Endothelial cell of umbilical vein (primary cell): ENCODE results near the gene THSD4. TPM values are rescaled to one million over a fixed set of nuclear protein-coding genes. Genes with fewer than 3 reads are reported as not detected.
A peak's percentile ranks its signal among the peaks of the same experiment; 100 is the strongest.

Source experiments
- BruUV-seq: library from RNA; stranded (reverse); fragments of 400-500 nt; replicated peaks from 2 replicates; lab custom pipeline; 2021; lab: Mats Ljungman, UMichigan
- CTCF ChIA-PET: fragments of 300-600, 350-600 bp; sonication (Branson Sonifier 250); formaldehyde crosslinking; loops from one replicate; lab custom pipeline; 2021; ENCODE audit warnings: antibody characterized with exemption, inconsistent platforms; lab: Charles Lee
- POLR2A ChIA-PET: fragments of 300-600, 350-600 bp; sonication (Branson Sonifier 250); formaldehyde crosslinking; loops from one replicate; lab custom pipeline; 2021; ENCODE audit warnings: antibody characterized with exemption, inconsistent platforms; lab: Charles Lee
- DNase-seq: peaks from one replicate; pipeline ENCODE4 v3.0.0-alpha.2; 2011; ENCODE audit warnings: low read depth, low spot score
- FAIRE-seq: peaks from 2 replicates; lab custom pipeline; 2011; peaks lifted over from hg19 to GRCh38; lab: Jason Lieb, UNC
- H2AFZ ChIP-seq: 2 replicates; pipeline ENCODE4 v1.6.0; 2012; ENCODE audit warnings: low read depth, low read length, control low read depth, inconsistent platforms
- H3K27ac ChIP-seq: 2 replicates; pipeline ENCODE4 v1.5.1; 2011; ENCODE audit warnings: low read depth, mild to moderate bottlenecking, control low read depth, low read length, moderate library complexity; ENCODE audit not compliant: insufficient read depth
- H3K27me3 ChIP-seq, 2 experiments: 2 replicates each; pipeline versions ENCODE4 v1.6.0 to v1.6.1; 2011; ENCODE audit warnings: low read length in 2 of 2, mixed read lengths in 1 of 2; ENCODE audit not compliant: control insufficient read depth in 2 of 2, insufficient read depth in 2 of 2
- H3K36me3 ChIP-seq, 2 experiments: 2 replicates in 1 of 2; 3 replicates in 1 of 2; pipeline ENCODE4 v1.5.1; 2011; ENCODE audit warnings: low read length in 2 of 2, mild to moderate bottlenecking in 1 of 2, moderate library complexity in 1 of 2; ENCODE audit not compliant: control insufficient read depth in 2 of 2, insufficient read depth in 2 of 2; ENCODE audit errors: extremely low read depth in 1 of 2
- H3K4me1 ChIP-seq: 3 replicates; pipeline ENCODE4 v1.5.1; 2011; ENCODE audit warnings: mild to moderate bottlenecking, low read length; ENCODE audit not compliant: control insufficient read depth, insufficient read depth; ENCODE audit errors: extremely low read depth
- H3K4me2 ChIP-seq: 2 replicates; pipeline ENCODE4 v1.6.1; 2011; ENCODE audit warnings: low read length, control low read depth, mixed read lengths; ENCODE audit not compliant: insufficient read depth
- H3K4me3 ChIP-seq, 3 experiments: fragments of 200-600 bp in 1 of 3; sonication (generic), shearing (Covaris generic) in 1 of 3; replicated peaks in 1 of 3; 2 replicates each; pipeline ENCODE4 v1.5.1; 2011 to 2016; ENCODE audit warnings: control low read depth in 3 of 3, low read length in 3 of 3, mild to moderate bottlenecking in 2 of 3, inconsistent platforms in 1 of 3, low read depth in 1 of 3, moderate library complexity in 1 of 3; ENCODE audit not compliant: insufficient read depth in 1 of 3
- H3K79me2 ChIP-seq: 2 replicates; pipeline ENCODE4 v1.6.0; 2012; ENCODE audit warnings: low read length, inconsistent platforms; ENCODE audit not compliant: control insufficient read depth, insufficient read depth
- H3K9ac ChIP-seq: replicated peaks from 2 replicates; pipeline ENCODE3; 2011; ENCODE audit warnings: low read length, control low read depth; ENCODE audit not compliant: insufficient read depth; ENCODE audit errors: extremely low read depth
- H3K9me1 ChIP-seq: replicated peaks from 3 replicates; pipeline ENCODE4 v1.6.0; 2011; ENCODE audit warnings: mild to moderate bottlenecking, low read length; ENCODE audit not compliant: control insufficient read depth, insufficient read depth; ENCODE audit errors: extremely low read depth
- H3K9me3 ChIP-seq: replicated peaks from 2 replicates; pipeline ENCODE4 v1.5.1; 2012; ENCODE audit warnings: low read length, inconsistent platforms; ENCODE audit not compliant: control insufficient read depth, insufficient read depth
- H4K20me1 ChIP-seq: replicated peaks from 2 replicates; pipeline ENCODE3; 2011; ENCODE audit warnings: mild to moderate bottlenecking, low read length; ENCODE audit not compliant: control insufficient read depth, insufficient read depth; ENCODE audit errors: extremely low read depth
- EZH2 ChIP-seq: IDR thresholded peaks from 2 replicates; pipeline ENCODE4 v1.6.1; 2012; ENCODE audit warnings: borderline replicate concordance, low read depth, mild to moderate bottlenecking, moderate library complexity, low read length, inconsistent platforms; ENCODE audit not compliant: severe bottlenecking
- FOS ChIP-seq: IDR thresholded peaks from 2 replicates; pipeline ENCODE4 v1.6.1; 2011; ENCODE audit warnings: mild to moderate bottlenecking, low read length, moderate library complexity, borderline replicate concordance; ENCODE audit not compliant: insufficient read depth
- GATA2 ChIP-seq: IDR thresholded peaks from 2 replicates; pipeline ENCODE4 v1.7.0; 2011; ENCODE audit warnings: low read depth, mild to moderate bottlenecking, moderate library complexity, mixed read lengths, low read length; ENCODE audit not compliant: insufficient read length, insufficient read depth
- JUN ChIP-seq: IDR thresholded peaks from 2 replicates; pipeline ENCODE4 v1.6.1; 2011; ENCODE audit warnings: borderline replicate concordance, low read depth; ENCODE audit not compliant: insufficient read length, insufficient read depth
- MYC ChIP-seq: IDR thresholded peaks from one replicate; pipeline ENCODE4 v1.6.1; 2011; ENCODE audit warnings: mild to moderate bottlenecking, low read depth, low read length
- POLR2A ChIP-seq: IDR thresholded peaks from 2 replicates; pipeline ENCODE4 v1.6.1; 2012; ENCODE audit warnings: low read depth, mild to moderate bottlenecking, control low read depth, low read length
- POLR2AphosphoS5 ChIP-seq: IDR thresholded peaks from 2 replicates; pipeline ENCODE4 v1.6.1; 2012; ENCODE audit warnings: low read depth, mild to moderate bottlenecking, control low read depth, low read length, moderate library complexity; ENCODE audit not compliant: insufficient read depth
- dilution Hi-C: fragments of 300-500 bp; cut with MboI; formaldehyde crosslinking; loops from one replicate; pipeline ENCODE4 v1.15.0; 2019; ENCODE audit warnings: low sequenced_read_pairs; ENCODE audit not compliant: extremely low pct_ligation_motif_present
- intact Hi-C: fragments of 100-400 bp; cut with micrococcal nuclease; formaldehyde crosslinking; loops from one replicate; pipeline ENCODE4 v1.10.0; 2022
- polyA plus RNA-seq, 4 experiments: library from polyadenylated mRNA; depleted of rRNA in 3 of 4; stranded (reverse) in 3 of 4; unstranded in 1 of 4; fragments of >200 nt; gene quantifications; 2 replicates each; pipeline versions ENCODE4 v1.2.1 to v1.2.3, GENCODE V29; 2011 to 2012; ENCODE audit warnings: missing spikeins in 1 of 4
- total RNA-seq: library from RNA; stranded (reverse); gene quantifications from 2 replicates; pipeline ENCODE4 v1.2.3, GENCODE V29; 2021
- TF ChIP-seq, protein P1 (sequence below), 2 donors: IDR thresholded peaks; 1 replicate in 1 of 2; 2 replicates in 1 of 2; pipeline ENCODE4 v1.5.1; 2011; ENCODE audit warnings: low read length in 2 of 2, mild to moderate bottlenecking in 2 of 2, moderate library complexity in 2 of 2, control low read depth in 1 of 2, inconsistent platforms in 1 of 2, low read depth in 1 of 2; ENCODE audit not compliant: insufficient read depth in 1 of 2; ENCODE audit errors: extremely low read depth in 1 of 2
- TF ChIP-seq, protein P2 (sequence below): IDR thresholded peaks from 2 replicates; pipeline ENCODE4 v1.6.1; 2011; ENCODE audit not compliant: insufficient read depth, insufficient read length

THSD4 gene
- total and polyA plus RNA-seq, 2 donors (not counting 3 experiments of a cell fraction or from before 2014, with no cell fraction given): 9.9 to 25.4 TPM

DNA sequence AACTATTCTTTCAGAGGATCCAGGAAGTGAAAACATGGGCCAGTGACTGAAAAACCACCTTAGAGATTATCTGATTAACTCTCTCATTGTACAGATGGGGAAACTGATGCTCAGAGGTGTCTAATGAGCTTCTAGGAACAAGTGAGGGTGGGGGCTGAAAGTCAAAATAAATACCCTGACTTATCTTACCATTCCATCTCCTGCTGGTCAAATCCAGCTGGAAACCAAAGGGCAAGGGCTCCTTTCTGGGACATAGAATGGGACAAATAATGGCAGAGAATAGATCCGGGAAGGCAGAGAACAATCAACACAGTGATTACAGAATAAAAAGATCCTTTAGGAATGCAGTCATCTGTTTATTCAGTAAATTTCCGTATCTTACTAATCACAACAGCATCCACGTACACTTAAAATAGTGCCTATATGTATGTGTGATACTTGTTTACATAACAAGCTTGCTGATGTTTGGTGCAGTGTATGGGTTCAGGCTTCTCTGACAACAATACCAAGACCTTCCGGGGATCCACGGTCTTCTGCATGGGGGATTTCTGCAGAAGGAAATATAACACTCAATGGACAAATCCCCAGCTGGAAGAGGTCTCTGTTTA is 173.2 kb downstream of the THSD4 start:
- Histone ChIP-seq H3K4me1 (peaks cover 32% of the 10 kb centered on the region), H3K9me3 (no peaks in the 10 kb centered on the region), H3K9me1 (no peaks in the 10 kb centered on the region), H3K27ac (peak overlapping the region; percentile 67), H3K79me2 (no peaks in the 10 kb centered on the region), H3K36me3 (no peaks in the 10 kb centered on the region), H3K4me3 (no peak overlapping the region), H4K20me1 (no peaks in the 10 kb centered on the region), H3K4me2 (peak overlapping the region; percentile 50), H2AFZ (peak overlapping the region; percentile 21), H3K27me3 (no peaks in the 10 kb centered on the region), H3K9ac (no peak overlapping the region)
- dilution Hi-C loops (no loop called here), intact Hi-C loops (loop anchor here (2.0 kb wide), 1 partner anchor 162 kb away; no protein-coding TSS in a partner anchor)
- POLR2A ChIA-PET: no interaction called here
- CTCF ChIA-PET: interaction anchor here (1.1 to 2.5 kb wide), 5 partner anchors 9 to 173 kb away, joined by 3 to 10 read pairs (median 7); partner anchors contain the start of gene THSD4
- TF ChIP-seq MYC (no peak), POLR2AphosphoS5 (peak; percentile 58), FOS (no peak), EZH2 (no peak), JUN (peak; percentile 33), GATA2 (peak; percentile 91), POLR2A (peak; percentile 19)
- TF ChIP-seq, protein P1, sequence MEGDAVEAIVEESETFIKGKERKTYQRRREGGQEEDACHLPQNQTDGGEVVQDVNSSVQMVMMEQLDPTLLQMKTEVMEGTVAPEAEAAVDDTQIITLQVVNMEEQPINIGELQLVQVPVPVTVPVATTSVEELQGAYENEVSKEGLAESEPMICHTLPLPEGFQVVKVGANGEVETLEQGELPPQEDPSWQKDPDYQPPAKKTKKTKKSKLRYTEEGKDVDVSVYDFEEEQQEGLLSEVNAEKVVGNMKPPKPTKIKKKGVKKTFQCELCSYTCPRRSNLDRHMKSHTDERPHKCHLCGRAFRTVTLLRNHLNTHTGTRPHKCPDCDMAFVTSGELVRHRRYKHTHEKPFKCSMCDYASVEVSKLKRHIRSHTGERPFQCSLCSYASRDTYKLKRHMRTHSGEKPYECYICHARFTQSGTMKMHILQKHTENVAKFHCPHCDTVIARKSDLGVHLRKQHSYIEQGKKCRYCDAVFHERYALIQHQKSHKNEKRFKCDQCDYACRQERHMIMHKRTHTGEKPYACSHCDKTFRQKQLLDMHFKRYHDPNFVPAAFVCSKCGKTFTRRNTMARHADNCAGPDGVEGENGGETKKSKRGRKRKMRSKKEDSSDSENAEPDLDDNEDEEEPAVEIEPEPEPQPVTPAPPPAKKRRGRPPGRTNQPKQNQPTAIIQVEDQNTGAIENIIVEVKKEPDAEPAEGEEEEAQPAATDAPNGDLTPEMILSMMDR (IDR thresholded peaks at IDR 0.05; ENCODE audit: extremely low read depth in 1 of 2, insufficient read depth in 1 of 2, low read depth in 1 of 2, low read length in 2 of 2): no peak
- TF ChIP-seq, protein P2, sequence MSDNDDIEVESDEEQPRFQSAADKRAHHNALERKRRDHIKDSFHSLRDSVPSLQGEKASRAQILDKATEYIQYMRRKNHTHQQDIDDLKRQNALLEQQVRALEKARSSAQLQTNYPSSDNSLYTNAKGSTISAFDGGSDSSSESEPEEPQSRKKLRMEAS: no peak
- TSS peak; percentile 73 for BruUV-seq
- DNase-seq: peak; percentile 39
- FAIRE-seq: peak; percentile 43
